ENCODE data around the gene TBC1D7.

DNA sequence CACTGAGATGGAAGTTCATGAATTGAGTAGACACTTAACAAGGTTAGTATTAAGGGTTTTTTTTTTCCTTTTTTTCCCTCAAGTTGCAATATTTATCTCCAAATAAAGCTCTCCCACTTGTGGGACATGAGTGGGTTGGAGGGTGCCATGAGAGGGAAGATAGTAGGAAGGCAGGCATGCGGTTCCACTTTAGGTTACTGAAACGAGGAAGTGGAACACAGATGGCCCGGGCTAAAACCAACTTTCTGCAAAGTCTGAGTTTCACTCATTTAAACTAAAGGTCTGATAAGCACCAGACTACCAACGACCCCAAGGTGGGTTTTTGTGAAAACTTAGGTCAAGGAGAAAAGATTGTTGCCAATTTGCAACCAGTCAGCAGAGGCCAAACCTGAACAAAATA, 42.2 kb downstream of the TBC1D7 start:
- TF ChIP-seq POLR2A (IDR thresholded peaks at IDR 0.05; ENCODE audit: low read depth, low read length): no peak
- no peak for TF ChIP-seq POLR2AphosphoS5 (IDR thresholded peaks at IDR 0.05; ENCODE audit: low read depth, low read length)

Measured in GM12892 (cell line).